ENCODE results near the gene EXOC6B. TPM values are rescaled to one million over a fixed set of nuclear protein-coding genes. Genes with fewer than 3 reads are reported as not detected.
"Not testable (repeated sequence)": the region's sequence is repeated elsewhere in the genome, so short reads cannot be mapped to it uniquely, and the experiment has no call there.

EXOC6B gene
- total and polyA plus RNA-seq, 8 donors: 22.1 to 30.8 (median 25.9) TPM

- Histone ChIP-seq H3K4me3 (no peak overlapping the region), H3K36me3 (no peaks in the 10 kb centered on the region), H3K9me3 (peaks cover 0 to 24% of the 10 kb centered on the region in 2 donors), H3K4me1 (no peaks in the 10 kb centered on the region), H3K27ac (no peak overlapping the region), H3K27me3 (no peaks in the 10 kb centered on the region)
- ATAC-seq (no peak), DNase-seq (no peak)
- TF ChIP-seq CTCF (IDR thresholded peaks at IDR 0.05): no peak
- intact Hi-C loops (cut with DNase I): no loop called here
These were observed 163.8 kb downstream of the EXOC6B start for GRCh38 chr2:72661985-72662384.

GRCh38 chr2:72649810-72650209, 176.0 kb downstream of the EXOC6B start:
- no peaks in the 10 kb centered on the region for H3K27me3 ChIP-seq

GRCh38 chr2:72641221-72641620, 184.6 kb downstream of the EXOC6B start:
- DNase-seq; intact Hi-C loops (cut with DNase I); ATAC-seq; H3K27me3 ChIP-seq; H3K27ac ChIP-seq; H3K36me3 ChIP-seq; H3K4me1 ChIP-seq; H3K4me3 ChIP-seq: not testable (repeated sequence)
- peaks cover 0 to 17% of the 10 kb centered on the region in 2 donors for H3K9me3 ChIP-seq

More at GRCh38 chr2:72649810-72650209, 176.0 kb downstream of the EXOC6B start:
- Histone ChIP-seq H3K4me3 (no peak overlapping the region), H3K4me1 (no peaks in the 10 kb centered on the region), H3K36me3 (no peaks in the 10 kb centered on the region), H3K9me3 (peaks cover 0 to 10% of the 10 kb centered on the region in 2 donors), H3K27ac (no peak overlapping the region)
- no peak for TF ChIP-seq CTCF (IDR thresholded peaks at IDR 0.05)
- no peak for ATAC-seq
- intact Hi-C loops (cut with DNase I): no loop called here
- no peak for DNase-seq

GRCh38 chr2:72638600-72639211, 187.1 kb downstream of the EXOC6B start:
- H3K4me3 ChIP-seq: no peak overlapping the region
- no peak overlapping the region for H3K27ac ChIP-seq
- DNase-seq (no peak), ATAC-seq (no peak)
- no peak for TF ChIP-seq CTCF (IDR thresholded peaks at IDR 0.05)
- H3K4me1 ChIP-seq: no peaks in the 10 kb centered on the region
- no peaks in the 10 kb centered on the region for H3K36me3 ChIP-seq
- H3K9me3 ChIP-seq: peaks cover 0 to 8% of the 10 kb centered on the region in 2 donors
- no peaks in the 10 kb centered on the region for H3K27me3 ChIP-seq
- intact Hi-C loops (cut with DNase I): no loop called here

GRCh38 chr2:72636210-72636609, 189.6 kb downstream of the EXOC6B start:
- ATAC-seq (no peak), DNase-seq (no peak)
- no peak for TF ChIP-seq CTCF (IDR thresholded peaks at IDR 0.05)
- Histone ChIP-seq H3K4me3 (no peak overlapping the region), H3K9me3 (peaks cover 0 to 4% of the 10 kb centered on the region in 2 donors), H3K27me3 (no peaks in the 10 kb centered on the region), H3K36me3 (no peaks in the 10 kb centered on the region), H3K27ac (no peak overlapping the region), H3K4me1 (no peaks in the 10 kb centered on the region)
- intact Hi-C loops (cut with DNase I): no loop called here

GRCh38 chr2:72630767-72631166, 195.1 kb downstream of the EXOC6B start:
- Histone ChIP-seq H3K36me3 (no peaks in the 10 kb centered on the region), H3K27ac (no peak overlapping the region), H3K4me1 (peaks cover 0 to 4% of the 10 kb centered on the region in 2 donors), H3K9me3 (no peaks in the 10 kb centered on the region), H3K27me3 (no peaks in the 10 kb centered on the region), H3K4me3 (no peak overlapping the region)
- no peak for TF ChIP-seq CTCF (IDR thresholded peaks at IDR 0.05)
- DNase-seq: no peak
- ATAC-seq: no peak
- intact Hi-C loops (cut with DNase I): no loop called here
